Nephron (organoid): ENCODE data around the gene AFAP1.

Experiments used
- H3K27ac Mint-ChIP-seq, 3 experiments: 2 replicates each; pipeline ENCODE4 v1.8.0; 2020; ENCODE audit warnings: mixed read lengths in 3 of 3, mild to moderate bottlenecking in 2 of 3, moderate library complexity in 1 of 3
- H3K27me3 Mint-ChIP-seq: 2 replicates; pipeline ENCODE4 v1.8.0; 2021; ENCODE audit warnings: low read depth, mild to moderate bottlenecking, moderate library complexity, mixed read lengths
- H3K36me3 Mint-ChIP-seq: 2 replicates; pipeline ENCODE4 v1.8.0; 2020; ENCODE audit warnings: low read depth, mixed read lengths
- H3K4me1 Mint-ChIP-seq: 2 replicates; pipeline ENCODE4 v1.8.0; 2020; ENCODE audit warnings: mixed read lengths
- H3K4me3 Mint-ChIP-seq, 3 experiments: 2 replicates each; pipeline ENCODE4 v1.8.0; 2020; ENCODE audit warnings: mild to moderate bottlenecking in 3 of 3, mixed read lengths in 3 of 3, moderate library complexity in 2 of 3
- H3K9me3 Mint-ChIP-seq: 2 replicates; pipeline ENCODE4 v1.8.0; 2020; ENCODE audit warnings: mixed read lengths
- CTCF ChIP-seq, 3 experiments: fragments of 200-600 bp; sonication (generic); IDR thresholded peaks; one replicate each; pipeline ENCODE4 v1.5.0; 2021; ENCODE audit warnings: antibody characterized with exemption in 3 of 3; ENCODE audit not compliant: unreplicated experiment in 3 of 3

Gene AFAP1

GRCh38 chr4:7864685-7865084, 75.0 kb downstream of the AFAP1 start:
- peaks cover 70% of the 10 kb centered on the region for H3K36me3 Mint-ChIP-seq
- H3K9me3 Mint-ChIP-seq = peaks cover 15% of the 10 kb centered on the region
- H3K4me3 Mint-ChIP-seq = no peak overlapping the region
- H3K27me3 Mint-ChIP-seq = no peaks in the 10 kb centered on the region
- H3K27ac Mint-ChIP-seq = no peak overlapping the region
- H3K4me1 Mint-ChIP-seq = peaks cover 62% of the 10 kb centered on the region
- TF ChIP-seq CTCF (IDR thresholded peaks at IDR 0.05; ENCODE audit: unreplicated experiment in 3 of 3) = no peak

GRCh38 chr4:7863911-7864681, 75.6 kb downstream of the AFAP1 start:
- Mint-ChIP-seq H3K9me3 (peaks cover 15% of the 10 kb centered on the region), H3K27ac (no peak overlapping the region), H3K27me3 (no peaks in the 10 kb centered on the region), H3K4me1 (peaks cover 60% of the 10 kb centered on the region), H3K4me3 (no peak overlapping the region), H3K36me3 (peaks cover 65% of the 10 kb centered on the region)
- no peak for TF ChIP-seq CTCF (IDR thresholded peaks at IDR 0.05; ENCODE audit: unreplicated experiment in 3 of 3)

- TF ChIP-seq CTCF (IDR thresholded peaks at IDR 0.05; ENCODE audit: unreplicated experiment in 3 of 3) = no peak
- Mint-ChIP-seq H3K9me3 (peaks cover 15% of the 10 kb centered on the region), H3K4me3 (peak overlapping the region in 1 of 3 experiments; percentile 46), H3K27me3 (no peaks in the 10 kb centered on the region), H3K36me3 (peaks cover 58% of the 10 kb centered on the region), H3K4me1 (peaks cover 68% of the 10 kb centered on the region), H3K27ac (peak overlapping the region; percentile 77 to 85 (median 85))
These were observed 77.0 kb downstream of the AFAP1 start for GRCh38 chr4:7862561-7863192.

- TF ChIP-seq CTCF (IDR thresholded peaks at IDR 0.05; ENCODE audit: unreplicated experiment in 3 of 3) = no peak
- H3K4me1 Mint-ChIP-seq = peaks cover 78% of the 10 kb centered on the region
- H3K27ac Mint-ChIP-seq = peak overlapping the region; percentile 72 to 93 (median 81)
- H3K4me3 Mint-ChIP-seq = peak overlapping the region in 1 of 3 experiments; percentile 23
- H3K27me3 Mint-ChIP-seq = no peaks in the 10 kb centered on the region
- peaks cover 59% of the 10 kb centered on the region for H3K36me3 Mint-ChIP-seq
- H3K9me3 Mint-ChIP-seq = peaks cover 15% of the 10 kb centered on the region
These were observed 78.2 kb downstream of the AFAP1 start for GRCh38 chr4:7861440-7861881.

- H3K9me3 Mint-ChIP-seq = peaks cover 15% of the 10 kb centered on the region
- peaks cover 60% of the 10 kb centered on the region for H3K36me3 Mint-ChIP-seq
- peaks cover 75% of the 10 kb centered on the region for H3K4me1 Mint-ChIP-seq
- H3K27me3 Mint-ChIP-seq = no peaks in the 10 kb centered on the region
- no peak overlapping the region for H3K4me3 Mint-ChIP-seq
- TF ChIP-seq CTCF (IDR thresholded peaks at IDR 0.05; ENCODE audit: unreplicated experiment in 3 of 3) = no peak
- peak overlapping the region; percentile 11 to 93 (median 54) for H3K27ac Mint-ChIP-seq
These were observed 79.0 kb downstream of the AFAP1 start for GRCh38 chr4:7860600-7861163.
